HCT116 (cell line): ENCODE data around the gene SLC30A7. TPM values are rescaled to one million over a fixed set of nuclear protein-coding genes. Genes with fewer than 3 reads are reported as not detected.

Source experiments
- ATAC-seq: fragments of 200-7000 bp; cut with Tn5 transposase; 2 replicates; pipeline ENCODE4 v1.9.1; 2020; ENCODE audit warnings: mild to moderate bottlenecking, moderate library complexity
- BruUV-seq: library from RNA; stranded (reverse); fragments of 400-500 nt; replicated peaks from 2 replicates; lab custom pipeline; 2021; lab: Mats Ljungman, UMichigan
- CTCF ChIA-PET: fragments of 300-600 bp; sonication (Branson Sonifier 250); formaldehyde crosslinking; loops from one replicate; lab custom pipeline; 2021; ENCODE audit warnings: antibody characterized with exemption; lab: Charles Lee
- POLR2A ChIA-PET: fragments of 300-600, 350-600 bp; sonication (Branson Sonifier 250); formaldehyde crosslinking; loops from one replicate; lab custom pipeline; 2021; ENCODE audit warnings: antibody characterized with exemption; lab: Charles Lee
- RAD21 ChIA-PET, 2 experiments: fragments of 300-600 bp; sonication (Branson Sonifier 250); formaldehyde crosslinking; loops; one replicate each; lab custom pipeline; 2023; ENCODE audit warnings: low total read pairs in 2 of 2; ENCODE audit not compliant: uncharacterized antibody in 2 of 2, unreplicated experiment in 2 of 2, low non-redundant PET in 1 of 2; lab: Charles Lee
- DNase-seq: peaks from one replicate; pipeline ENCODE4 v3.0.0-alpha.2; 2010; ENCODE audit warnings: low read depth, low spot score
- H2AFZ ChIP-seq: fragments of 200-600 bp; shearing (Covaris generic), sonication (generic); 2 replicates; pipeline ENCODE4 v1.6.1; 2017; ENCODE audit warnings: low read depth, mixed run types, mixed read lengths, antibody characterized with exemption, low read length; ENCODE audit not compliant: poor library complexity, severe bottlenecking
- H3K27ac ChIP-seq: 2 replicates; pipeline ENCODE4 v1.5.1; 2012; ENCODE audit warnings: low read depth, low read length
- H3K27me3 ChIP-seq: fragments of 200-600 bp; sonication (generic); 2 replicates; pipeline ENCODE4 v1.6.1; 2016; ENCODE audit warnings: mixed run types, low read length, mixed read lengths; ENCODE audit not compliant: insufficient read depth
- H3K36me3 ChIP-seq, 2 experiments: fragments of 200-500 bp in 1 of 2; fragments of 200-600 bp in 1 of 2; sonication (Bioruptor generic) in 1 of 2; sonication (generic) in 1 of 2; 2 replicates each; pipeline versions ENCODE4 v1.5.1 to v1.6.1; 2014 to 2016; ENCODE audit warnings: low read length in 2 of 2, inconsistent platforms in 1 of 2, mixed read lengths in 1 of 2, mixed run types in 1 of 2; ENCODE audit not compliant: insufficient read depth in 2 of 2, control insufficient read depth in 1 of 2
- H3K4me1 ChIP-seq, 2 experiments: fragments of 200-600 bp in 1 of 2; sonication (generic) in 1 of 2; 2 replicates each; pipeline versions ENCODE4 v1.5.1 to v1.6.1; 2012 to 2017; ENCODE audit warnings: low read length in 2 of 2, inconsistent platforms in 1 of 2, mild to moderate bottlenecking in 1 of 2, mixed read lengths in 1 of 2, mixed run types in 1 of 2, moderate library complexity in 1 of 2; ENCODE audit not compliant: insufficient read depth in 2 of 2, control insufficient read depth in 1 of 2
- H3K4me2 ChIP-seq: fragments of 200-600 bp; sonication (generic); 2 replicates; pipeline ENCODE4 v1.6.1; 2017; ENCODE audit warnings: mixed run types, low read length, mixed read lengths
- H3K4me3 ChIP-seq, 2 experiments: fragments of 200-600 bp in 1 of 2; sonication (generic) in 1 of 2; replicated peaks in 1 of 2; 2 replicates each; pipeline ENCODE4 v1.5.1; 2011 to 2016; ENCODE audit warnings: low read length in 2 of 2, control low read depth in 1 of 2, low read depth in 1 of 2, mild to moderate bottlenecking in 1 of 2, mixed read lengths in 1 of 2, mixed run types in 1 of 2
- H3K79me2 ChIP-seq: fragments of 200-600 bp; sonication (generic); 2 replicates; pipeline ENCODE4 v1.6.1; 2017; ENCODE audit warnings: mild to moderate bottlenecking, mixed run types, low read length, moderate library complexity, mixed read lengths; ENCODE audit not compliant: insufficient read depth
- H3K9ac ChIP-seq: fragments of 200-600 bp; sonication (generic); 2 replicates; pipeline ENCODE4 v1.6.1; 2016; ENCODE audit warnings: low read length, mixed read lengths
- H3K9me2 ChIP-seq: fragments of 200-600 bp; sonication (generic), shearing (Covaris generic); 2 replicates; pipeline ENCODE4 v1.6.1; 2017; ENCODE audit warnings: mixed run types, mild to moderate bottlenecking, moderate library complexity; ENCODE audit not compliant: insufficient read depth
- H3K9me3 ChIP-seq, 2 experiments: fragments of 200-500 bp in 1 of 2; fragments of 200-600 bp in 1 of 2; sonication (Bioruptor generic) in 1 of 2; sonication (generic) in 1 of 2; 2 replicates each; pipeline ENCODE4 v1.6.1; 2014 to 2017; ENCODE audit warnings: low read length in 2 of 2, mixed read lengths in 2 of 2, inconsistent platforms in 1 of 2, low read depth in 1 of 2, mild to moderate bottlenecking in 1 of 2, mixed run types in 1 of 2, moderate library complexity in 1 of 2; ENCODE audit not compliant: control insufficient read depth in 1 of 2, insufficient read depth in 1 of 2
- H4K20me1 ChIP-seq: fragments of 200-600 bp; sonication (generic), shearing (Covaris generic); 2 replicates; pipeline ENCODE4 v1.6.1; 2017; ENCODE audit warnings: mixed run types, mild to moderate bottlenecking, moderate library complexity; ENCODE audit not compliant: insufficient read depth
- ELF1 ChIP-seq: IDR thresholded peaks from 2 replicates; pipeline ENCODE4 v1.6.1; 2012; ENCODE audit warnings: low read depth, borderline replicate concordance
- MAX ChIP-seq: IDR thresholded peaks from 2 replicates; pipeline ENCODE4 v1.6.1; 2012
- TCF7L2 ChIP-seq: IDR thresholded peaks from 2 replicates; pipeline ENCODE4 v1.7.0; 2011; ENCODE audit warnings: borderline replicate concordance, inconsistent platforms; ENCODE audit not compliant: insufficient read depth, insufficient read length; ENCODE audit errors: extremely low read depth
- YY1 ChIP-seq: IDR thresholded peaks from 2 replicates; pipeline ENCODE4 v1.6.1; 2011; ENCODE audit warnings: low read length, low read depth, moderate library complexity, mild to moderate bottlenecking; ENCODE audit not compliant: insufficient replicate concordance; ENCODE audit errors: extremely low read depth
- ZFX ChIP-seq: fragments of 450-650 bp; IDR thresholded peaks from 2 replicates; pipeline ENCODE4 v1.6.1; 2017
- intact Hi-C: fragments of 100-400 bp; cut with micrococcal nuclease; formaldehyde crosslinking; loops from 2 replicates; pipeline ENCODE4 v1.10.0; 2022
- total RNA-seq: library from RNA; stranded (reverse); gene quantifications from one replicate; pipeline ENCODE4 v1.2.1, GENCODE V29; 2021; ENCODE audit not compliant: unreplicated experiment

SLC30A7 gene
- total RNA-seq, 1 experiment from 2014 or later: 23.3 TPM

DNA sequence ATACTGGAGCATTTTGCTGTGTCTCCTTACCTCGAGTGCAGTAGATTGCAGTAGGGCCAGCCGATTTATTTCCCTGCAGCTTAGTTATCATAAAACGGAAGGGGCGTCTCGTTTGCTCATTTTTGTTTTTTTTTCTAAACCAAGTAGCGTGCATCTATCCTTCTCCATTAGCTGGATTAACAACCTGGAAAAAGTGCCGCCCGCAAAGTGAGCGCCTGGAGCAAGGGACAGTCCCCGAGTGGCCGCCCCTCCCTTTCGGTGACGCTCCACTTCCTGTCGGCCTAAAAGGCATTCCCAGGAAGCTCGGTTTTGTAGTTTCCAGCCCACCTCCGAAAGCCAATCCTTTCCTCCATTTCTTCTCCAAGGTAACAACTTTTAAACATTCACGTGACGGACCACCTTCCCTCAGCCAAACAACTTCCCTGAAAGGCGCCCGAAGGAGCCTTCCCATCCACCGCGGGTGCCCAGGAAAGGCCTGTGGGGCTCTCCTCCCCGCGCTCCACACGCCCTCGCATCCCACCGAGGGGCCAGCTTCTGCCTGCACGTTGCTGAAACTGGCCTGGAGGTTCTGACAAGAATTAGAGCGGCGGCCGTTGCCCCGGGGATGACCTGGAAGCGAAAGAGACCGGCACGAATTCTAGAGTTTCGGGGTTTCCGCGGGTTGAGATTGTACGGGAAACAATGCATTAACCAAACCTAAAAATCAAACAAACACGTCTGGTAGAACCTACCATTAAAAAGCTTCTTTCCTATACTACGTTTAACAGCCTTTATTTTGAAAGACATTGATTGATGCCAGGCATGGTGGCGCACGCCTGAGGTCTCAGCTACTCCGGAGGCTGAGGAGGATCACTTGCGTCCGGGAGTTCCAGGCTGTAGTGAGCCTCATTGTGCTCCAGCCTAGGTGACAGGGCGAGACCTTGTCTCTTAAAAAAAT, 1.0 kb upstream of the SLC30A7 start, which contains the start of gene EXTL2 (continued):
- peak; percentile 34 for TF ChIP-seq YY1
- TF ChIP-seq MAX: peak; percentile 20; the same call in 1 of the 2 replicates
- TF ChIP-seq TCF7L2: peak; percentile 45
- peak; percentile 45; the same call in 1 of the 2 replicates for TF ChIP-seq ELF1
- TF ChIP-seq, all 23 proteins: peak for 8

DNA sequence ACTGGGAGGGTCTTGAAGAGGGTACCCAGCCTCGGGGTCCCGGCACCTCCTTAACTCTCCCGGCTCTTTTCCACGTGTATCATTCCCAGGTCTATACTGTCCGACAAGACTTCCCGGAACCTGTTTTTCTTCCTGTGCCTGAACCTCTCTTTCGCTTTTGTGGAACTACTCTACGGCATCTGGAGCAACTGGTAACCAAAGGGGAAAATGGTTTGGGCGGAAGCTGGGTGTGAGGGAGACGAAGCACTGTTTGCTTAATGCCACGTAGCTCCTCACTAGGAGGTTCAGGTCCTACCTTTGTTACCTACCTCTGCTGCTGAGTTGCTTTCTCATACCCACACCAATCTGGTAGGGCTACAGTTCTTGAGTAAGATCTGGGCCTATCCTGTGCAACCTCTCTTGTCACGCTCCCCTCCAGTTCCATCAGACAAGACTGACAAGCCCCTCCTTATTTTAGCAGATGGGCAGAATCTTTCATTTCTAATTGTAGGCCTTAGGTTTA, 642 bp downstream of the SLC30A7 start:
- Histone ChIP-seq H4K20me1 (no peaks in the 10 kb centered on the region), H3K27me3 (no peaks in the 10 kb centered on the region), H3K4me1 (peaks cover 10 to 11% of the 10 kb centered on the region in 2 experiments), H3K9me3 (no peaks in the 10 kb centered on the region), H3K9me2 (no peaks in the 10 kb centered on the region), H2AFZ (no peak overlapping the region), H3K36me3 (peaks cover 9 to 10% of the 10 kb centered on the region in 2 experiments; a peak in 3 of 4 replicates), H3K79me2 (peaks cover 62% of the 10 kb centered on the region), H3K9ac (peak overlapping the region; percentile 89), H3K27ac (peak overlapping the region; percentile 93), H3K4me3 (peak overlapping the region; percentile 89 to 95), H3K4me2 (peak overlapping the region; percentile 82)
- CTCF ChIA-PET: interaction anchor here (0.9 kb wide), 1 partner anchor 392 kb away, joined by 3 read pairs; no protein-coding TSS in a partner anchor
- TF ChIP-seq ZFX (0 out of 2 replicates have a peak, but pooled peaks have one; percentile 7), TCF7L2 (no peak)
- DNase-seq: peak; percentile 38
- BruUV-seq: no TSS peak
- intact Hi-C loops: no loop called here
- ATAC-seq: peak; percentile 32
- RAD21 ChIA-PET: no interaction called here
- POLR2A ChIA-PET: no interaction called here
